Esophagus (tissue), 2 donors: ENCODE data around the gene SYNE1. TPM values are rescaled to one million over a fixed set of nuclear protein-coding genes. Genes with fewer than 3 reads are reported as not detected.

ENCODE experiments used
- H3K27ac ChIP-seq, 2 donors: one replicate each; pipeline ENCODE4 v1.5.1; 2013; ENCODE audit warnings: low read depth in 2 of 2, mild to moderate bottlenecking in 2 of 2, inconsistent platforms in 1 of 2, low read length in 1 of 2, moderate library complexity in 1 of 2
- H3K27me3 ChIP-seq, 2 donors: one replicate each; pipeline ENCODE4 v1.6.1; 2013; ENCODE audit warnings: low read length in 2 of 2, control low read depth in 1 of 2, mild to moderate bottlenecking in 1 of 2; ENCODE audit not compliant: insufficient read depth in 2 of 2, control insufficient read depth in 1 of 2
- H3K36me3 ChIP-seq, 2 donors: one replicate each; pipeline ENCODE4 v1.6.1; 2013; ENCODE audit warnings: low read length in 1 of 2; ENCODE audit not compliant: control insufficient read depth in 2 of 2, insufficient read depth in 2 of 2
- H3K4me1 ChIP-seq, 2 donors: one replicate each; pipeline ENCODE4 v1.6.1; 2013; ENCODE audit warnings: low read length in 1 of 2; ENCODE audit not compliant: control insufficient read depth in 2 of 2, insufficient read depth in 2 of 2
- H3K4me3 ChIP-seq, 2 donors: one replicate each; pipeline ENCODE4 v1.5.1; 2013; ENCODE audit warnings: low read length in 2 of 2, mild to moderate bottlenecking in 2 of 2, low read depth in 1 of 2, moderate library complexity in 1 of 2
- H3K9me3 ChIP-seq, 2 donors: one replicate each; pipeline ENCODE4 v1.6.1; 2013; ENCODE audit warnings: mild to moderate bottlenecking in 2 of 2, low read depth in 1 of 2, low read length in 1 of 2, moderate library complexity in 1 of 2; ENCODE audit not compliant: control insufficient read depth in 2 of 2, insufficient read depth in 1 of 2
- WGBS, 2 donors: extraction: QIAGEN DNeasy Blood & Tissue Kit; methylation state at CpG; one replicate each; pipeline ENCODE4 v1.1.7; 2013; 5-methylcytosine and 5-hydroxymethylcytosine counted together
- polyA plus RNA-seq, 2 donors: library from polyadenylated mRNA; stranded (reverse); fragments of 200-250 nt; gene quantifications; one replicate each; pipeline ENCODE4 v1.2.3, GENCODE V29; 2013
- donor health status: healthy with polysubstance abuse.
- donor health status: Bipolar disorder and iron deficiency.

Gene SYNE1
- polyA plus RNA-seq, 2 donors = 5.4 to 7.1 TPM

GRCh38 chr6:152221806-152222628, 415.1 kb downstream of the SYNE1 start:
- peaks cover 0 to 9% of the 10 kb centered on the region in 2 donors for H3K9me3 ChIP-seq
- peaks cover 3 to 4% of the 10 kb centered on the region in 2 donors for H3K36me3 ChIP-seq
- 93% methylated on average over 4 of the region's 4 CpGs for WGBS, 2 donors
- no peaks in the 10 kb centered on the region for H3K4me1 ChIP-seq
- no peak overlapping the region for H3K4me3 ChIP-seq
- H3K27me3 ChIP-seq = no peaks in the 10 kb centered on the region
- H3K27ac ChIP-seq = no peak overlapping the region

DNA sequence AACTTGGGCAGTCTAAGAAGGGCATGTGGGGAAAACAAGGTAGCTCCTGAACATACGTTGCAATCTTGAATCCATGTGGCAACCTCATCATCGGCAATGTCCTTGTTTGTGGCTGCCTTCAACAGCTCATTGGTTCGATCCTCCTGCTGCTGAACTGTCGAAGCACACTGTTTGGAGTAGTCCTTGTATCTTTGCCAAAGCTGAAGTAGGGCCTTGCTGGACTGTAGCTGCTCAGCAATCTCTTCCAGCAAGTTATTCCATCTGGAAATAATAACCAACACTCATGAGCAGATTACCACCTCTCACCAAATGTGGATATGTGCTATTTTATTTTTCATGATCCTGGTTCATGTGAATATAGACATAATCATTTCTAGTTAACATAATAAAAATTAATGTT, 416.4 kb downstream of the SYNE1 start:
- Histone ChIP-seq H3K4me3 (no peak overlapping the region), H3K4me1 (no peaks in the 10 kb centered on the region), H3K36me3 (peaks cover 3 to 4% of the 10 kb centered on the region in 2 donors), H3K27me3 (no peaks in the 10 kb centered on the region), H3K27ac (no peak overlapping the region), H3K9me3 (peaks cover 0 to 9% of the 10 kb centered on the region in 2 donors)
- WGBS, 2 donors = 74 to 77% methylated on average over 4 of the region's 4 CpGs

GRCh38 chr6:152218887-152219286, 418.3 kb downstream of the SYNE1 start:
- Histone ChIP-seq H3K36me3 (peaks cover 4 to 7% of the 10 kb centered on the region in 2 donors), H3K9me3 (peaks cover 0 to 9% of the 10 kb centered on the region in 2 donors), H3K4me1 (no peaks in the 10 kb centered on the region), H3K27ac (no peak overlapping the region), H3K27me3 (no peaks in the 10 kb centered on the region), H3K4me3 (no peak overlapping the region)
- 88 to 89% methylated on average over 3 of the region's 3 CpGs for WGBS, 2 donors

GRCh38 chr6:152212437-152212836, 424.7 kb downstream of the SYNE1 start:
- 89 to 96% methylated on average over 1 of the region's 1 CpG for WGBS, 2 donors
- Histone ChIP-seq H3K9me3 (no peaks in the 10 kb centered on the region), H3K36me3 (peaks cover 2 to 4% of the 10 kb centered on the region in 2 donors), H3K27me3 (no peaks in the 10 kb centered on the region), H3K27ac (no peak overlapping the region), H3K4me3 (no peak overlapping the region), H3K4me1 (no peaks in the 10 kb centered on the region)

DNA sequence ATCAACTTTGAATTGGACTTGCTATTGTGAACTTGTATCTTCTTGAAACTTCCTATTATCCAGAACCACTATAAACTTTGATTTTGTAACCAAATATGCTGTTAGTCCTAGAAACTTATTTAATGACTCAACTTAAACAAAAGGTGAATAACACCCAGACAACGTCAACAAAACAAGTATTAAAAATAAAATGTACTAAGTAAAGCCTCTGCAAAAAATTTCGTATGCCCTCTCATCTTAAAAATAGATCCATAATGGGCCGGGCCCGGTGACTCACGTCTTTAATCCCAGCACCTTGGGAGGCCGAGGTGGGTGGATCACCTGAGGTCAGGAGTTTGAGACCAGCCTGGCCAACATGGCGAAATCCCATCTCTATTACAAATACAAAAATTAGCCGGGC, 428.0 kb downstream of the SYNE1 start:
- H3K4me3 ChIP-seq = no peak overlapping the region
- no peaks in the 10 kb centered on the region for H3K4me1 ChIP-seq
- peaks cover 0 to 10% of the 10 kb centered on the region in 2 donors for H3K36me3 ChIP-seq
- no peaks in the 10 kb centered on the region for H3K27me3 ChIP-seq
- no peak overlapping the region for H3K27ac ChIP-seq
- 75 to 84% methylated on average over 8 of the region's 8 CpGs for WGBS, 2 donors
- no peaks in the 10 kb centered on the region for H3K9me3 ChIP-seq

DNA sequence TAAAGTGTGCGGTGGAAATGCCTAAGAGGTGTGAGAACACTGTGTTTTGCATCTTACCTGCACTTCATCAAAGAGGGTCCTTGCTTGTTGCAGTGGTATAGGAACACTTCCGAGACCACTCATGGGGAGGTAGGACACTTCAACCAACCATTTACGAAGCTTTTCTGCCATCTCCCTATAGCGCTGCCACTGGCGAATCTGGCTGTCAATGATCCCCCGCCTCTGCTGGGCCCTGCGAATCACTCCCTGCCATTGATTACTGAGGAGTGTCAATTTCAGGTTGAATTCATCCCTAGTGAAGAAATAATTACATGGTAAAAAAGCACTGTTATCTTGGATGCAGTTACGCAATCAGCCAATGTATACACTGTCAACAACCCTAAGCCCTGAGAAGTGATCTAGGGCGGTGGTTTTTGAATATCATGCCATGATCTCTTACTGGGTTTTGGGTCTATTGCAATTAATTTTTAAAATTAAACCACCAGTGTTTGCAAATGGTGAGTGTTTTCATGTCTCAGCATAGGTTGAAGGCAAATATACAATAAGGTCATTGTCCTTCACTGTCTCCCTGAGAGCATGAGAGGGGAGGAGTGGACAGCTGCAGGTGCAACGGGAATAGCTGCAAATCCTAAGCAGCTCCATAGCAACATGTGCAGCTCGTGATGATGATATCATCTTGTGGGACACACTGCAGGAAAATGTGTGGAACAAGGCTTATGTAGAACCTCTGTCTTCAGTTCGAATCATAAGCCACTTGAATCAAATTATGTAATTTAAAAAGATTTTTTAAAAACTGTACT, 429.0 kb downstream of the SYNE1 start:
- 91 to 93% methylated on average over 12 of the region's 12 CpGs for WGBS, 2 donors

GRCh38 chr6:152206072-152206818, 430.9 kb downstream of the SYNE1 start:
- Histone ChIP-seq H3K4me3 (no peak overlapping the region), H3K27me3 (no peaks in the 10 kb centered on the region), H3K9me3 (no peaks in the 10 kb centered on the region), H3K4me1 (no peaks in the 10 kb centered on the region), H3K27ac (no peak overlapping the region), H3K36me3 (peaks cover 0 to 10% of the 10 kb centered on the region in 2 donors)
- 86 to 88% methylated on average over 18 of the region's 18 CpGs for WGBS, 2 donors

More for the DNA sequence above, 429.0 kb downstream of the SYNE1 start:
- Histone ChIP-seq H3K9me3 (no peaks in the 10 kb centered on the region), H3K4me3 (no peak overlapping the region), H3K36me3 (peaks cover 0 to 10% of the 10 kb centered on the region in 2 donors), H3K27me3 (no peaks in the 10 kb centered on the region), H3K27ac (no peak overlapping the region), H3K4me1 (no peaks in the 10 kb centered on the region)

- H3K27me3 ChIP-seq = no peaks in the 10 kb centered on the region
- no peaks in the 10 kb centered on the region for H3K4me1 ChIP-seq
- no peaks in the 10 kb centered on the region for H3K9me3 ChIP-seq
- peaks cover 0 to 10% of the 10 kb centered on the region in 2 donors for H3K36me3 ChIP-seq
- no peak overlapping the region for H3K4me3 ChIP-seq
- WGBS, 2 donors = 77 to 78% methylated on average over 2 of the region's 2 CpGs
- H3K27ac ChIP-seq = no peak overlapping the region
Measured at GRCh38 chr6:152204591-152204990, 432.6 kb downstream of the SYNE1 start.

GRCh38 chr6:152201120-152201519, 436.0 kb downstream of the SYNE1 start:
- no peaks in the 10 kb centered on the region for H3K27me3 ChIP-seq
- peaks cover 0 to 1% of the 10 kb centered on the region in 2 donors for H3K36me3 ChIP-seq
- no peaks in the 10 kb centered on the region for H3K4me1 ChIP-seq
- WGBS, 2 donors = 53 to 70% methylated on average over 3 of the region's 3 CpGs
- no peaks in the 10 kb centered on the region for H3K9me3 ChIP-seq
- H3K4me3 ChIP-seq = no peak overlapping the region
- H3K27ac ChIP-seq = no peak overlapping the region
